Ishikawa (cell line): Measurements from ENCODE around the gene GLOD5.

Experiments used
- CEBPB ChIP-seq: IDR thresholded peaks from 2 replicates; pipeline ENCODE4 v1.6.1; 2012
- EP300 ChIP-seq: IDR thresholded peaks from 2 replicates; pipeline ENCODE4 v1.6.1; 2012; ENCODE audit warnings: borderline replicate concordance
- FOXM1 ChIP-seq: IDR thresholded peaks from 2 replicates; pipeline ENCODE4 v1.6.1; 2012; ENCODE audit warnings: low read depth, borderline replicate concordance
- RAD21 ChIP-seq: IDR thresholded peaks from 2 replicates; pipeline ENCODE4 v1.6.1; 2012; ENCODE audit warnings: low read depth
- REST ChIP-seq: IDR thresholded peaks from 2 replicates; pipeline ENCODE4 v1.6.1; 2012; ENCODE audit warnings: low read depth, mild to moderate bottlenecking
- TAF1 ChIP-seq: IDR thresholded peaks from 2 replicates; pipeline ENCODE4 v1.6.1; 2012; ENCODE audit warnings: low read depth, mild to moderate bottlenecking
- TEAD4 ChIP-seq: IDR thresholded peaks from 2 replicates; pipeline ENCODE4 v1.6.1; 2012
- YY1 ChIP-seq: IDR thresholded peaks from 2 replicates; pipeline ENCODE4 v1.6.1; 2012; ENCODE audit warnings: low read depth
- ZBTB7A ChIP-seq: IDR thresholded peaks from 2 replicates; pipeline ENCODE4 v1.6.1; 2012; ENCODE audit warnings: low read depth

DNA sequence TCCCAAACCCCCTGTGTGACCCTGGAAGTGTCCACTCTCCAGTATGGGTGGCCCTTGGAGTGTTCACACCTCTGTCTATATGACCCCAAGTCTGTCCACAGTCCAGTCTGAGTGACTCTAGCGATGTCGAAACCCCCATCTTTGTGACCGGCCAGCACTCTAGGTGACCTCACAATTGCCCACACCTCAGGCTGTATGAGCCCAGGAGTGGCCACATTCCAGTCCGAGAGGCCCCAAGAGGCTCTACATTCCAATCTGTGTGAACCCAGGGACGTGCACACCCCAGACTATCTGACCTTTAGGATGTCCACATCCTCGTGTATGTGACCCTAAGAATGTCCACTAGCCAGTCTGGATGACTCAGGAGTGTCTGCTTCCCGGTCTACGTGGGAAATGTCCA is 7.3 kb upstream of the GLOD5 start:
- TF ChIP-seq FOXM1 = no peak
- TF ChIP-seq TAF1 = no peak
- no peak for TF ChIP-seq TEAD4
- no peak for TF ChIP-seq CEBPB
- no peak for TF ChIP-seq EP300
- TF ChIP-seq RAD21 = no peak
- TF ChIP-seq REST = no peak
- no peak for TF ChIP-seq ZBTB7A
- TF ChIP-seq YY1 = no peak
